Esophagus squamous epithelium (tissue), 4 donors: ENCODE results near the gene LPP.

Experiments used
- CTCF ChIP-seq, 6 experiments: fragments of 450-650 bp in 4 of 6; fragments of 200-600 bp in 2 of 6; sonication (generic) in 2 of 6; IDR thresholded peaks; one replicate each; pipeline ENCODE4 v1.5.1; 2016 to 2019; ENCODE audit warnings: antibody characterized with exemption in 6 of 6, mild to moderate bottlenecking in 4 of 6, moderate library complexity in 4 of 6
- POLR2A ChIP-seq, 4 donors: fragments of 450-650 bp; IDR thresholded peaks; one replicate each; pipeline ENCODE4 v1.6.1; 2017; ENCODE audit warnings: antibody characterized with exemption in 4 of 4, mild to moderate bottlenecking in 4 of 4, moderate library complexity in 3 of 4

- TF ChIP-seq POLR2A (IDR thresholded peaks at IDR 0.05), result no peak
- TF ChIP-seq CTCF (IDR thresholded peaks at IDR 0.05), result no peak
These were observed 178.1 kb downstream of the LPP start for GRCh38 chr3:188332085-188332484.
